Measurements from ENCODE around the gene FAM24B.
"Not testable (repeated sequence)": the region's sequence is repeated elsewhere in the genome, so short reads cannot be mapped to it uniquely, and the experiment has no call there.

Gene FAM24B

GRCh38 chr10:122858042-122858441 is 21.3 kb downstream of the FAM24B start:
- not testable (repeated sequence) for DNase-seq

DNA sequence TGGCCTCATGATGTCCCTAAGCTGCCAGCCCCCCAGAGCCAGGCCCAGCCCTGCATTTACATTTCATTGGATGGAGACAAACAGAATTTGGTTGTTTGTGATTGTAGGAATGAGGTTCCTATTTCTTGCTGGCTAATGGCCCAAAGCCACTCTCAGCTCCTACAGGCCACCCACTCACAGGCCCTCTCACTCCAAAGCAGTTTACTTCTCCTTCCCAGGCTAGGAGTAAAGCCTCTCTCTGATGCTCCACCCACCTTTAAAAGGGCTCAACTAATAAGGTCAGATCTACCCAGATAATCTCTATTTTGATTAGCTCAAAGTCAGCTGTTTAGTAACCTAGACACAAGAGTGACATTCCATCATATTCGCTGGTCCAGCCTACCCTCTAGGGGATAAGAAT is 22.5 kb downstream of the FAM24B start:
- DNase-seq, result no peak

GRCh38 chr10:122855745-122856144 is 23.6 kb downstream of the FAM24B start:
- no peak for DNase-seq

DNA sequence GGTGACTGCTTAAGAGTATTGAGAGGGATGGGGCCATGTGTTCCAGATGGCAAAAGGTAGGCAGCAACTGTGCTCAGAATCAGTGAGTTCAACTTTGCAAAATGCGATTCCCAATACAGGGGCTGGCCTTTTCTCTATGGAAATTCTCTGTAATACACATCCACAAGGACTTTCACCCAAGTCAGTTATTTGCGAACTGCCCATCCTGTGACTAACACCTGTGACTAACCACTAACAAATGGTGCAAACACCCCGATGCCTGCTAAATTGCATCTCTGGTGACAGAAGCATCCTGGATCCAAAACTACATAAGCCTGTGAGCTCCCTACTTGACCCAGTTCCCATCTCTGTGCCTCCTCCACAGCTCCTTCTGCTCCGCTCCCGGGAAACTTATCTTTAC is 24.7 kb downstream of the FAM24B start:
- no peak for DNase-seq

DNA sequence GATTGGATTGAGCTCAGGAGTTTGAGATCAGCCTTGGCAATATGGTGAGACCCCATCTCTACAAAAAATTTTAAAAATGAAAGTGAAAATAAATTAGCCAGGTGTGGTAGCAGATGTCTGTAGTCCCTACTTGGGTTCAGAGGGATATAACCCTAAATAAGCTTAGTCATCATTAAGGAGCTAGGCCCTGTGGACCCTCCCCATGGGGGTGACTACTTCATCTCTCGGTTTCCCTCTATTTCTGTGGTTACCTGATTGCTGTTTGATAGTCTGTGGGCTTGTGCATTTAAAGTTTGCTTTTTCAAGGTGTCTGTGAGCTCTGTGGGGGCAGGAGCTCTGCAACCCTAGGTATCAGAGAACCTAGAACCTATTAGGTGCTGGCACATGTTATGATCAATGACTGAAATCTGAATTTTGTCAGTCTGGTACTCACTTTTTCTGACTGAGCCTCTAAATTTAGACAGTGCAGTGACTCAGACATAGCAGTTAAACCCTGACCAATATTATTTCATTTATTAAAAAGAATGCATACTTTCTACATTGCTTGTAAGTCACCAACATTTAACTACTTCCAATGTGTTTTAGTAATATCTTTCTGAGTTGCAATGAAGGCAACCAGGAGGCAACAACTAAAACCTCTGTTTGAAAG is 25.6 kb downstream of the FAM24B start:
- DNase-seq, result no peak

DNA sequence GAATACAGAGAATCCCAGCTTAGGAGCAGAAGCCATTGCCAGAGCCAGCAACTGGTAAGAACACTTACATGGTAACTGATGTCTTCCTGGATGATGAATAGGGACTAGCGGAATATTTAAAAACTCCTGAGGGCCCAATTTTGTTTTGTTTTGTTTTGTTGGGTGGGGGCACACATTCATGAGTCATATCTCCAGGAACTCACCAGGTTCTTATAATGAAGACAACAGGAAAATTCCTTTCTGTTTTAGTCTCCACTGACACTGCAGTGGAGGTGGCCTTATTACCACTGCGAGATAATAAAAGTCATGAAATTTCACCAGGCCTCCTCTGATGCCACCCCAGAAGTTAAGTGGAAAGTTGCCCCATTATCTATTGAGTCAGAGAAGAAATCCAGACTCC is 27.1 kb downstream of the FAM24B start:
- no peak for DNase-seq

DNA sequence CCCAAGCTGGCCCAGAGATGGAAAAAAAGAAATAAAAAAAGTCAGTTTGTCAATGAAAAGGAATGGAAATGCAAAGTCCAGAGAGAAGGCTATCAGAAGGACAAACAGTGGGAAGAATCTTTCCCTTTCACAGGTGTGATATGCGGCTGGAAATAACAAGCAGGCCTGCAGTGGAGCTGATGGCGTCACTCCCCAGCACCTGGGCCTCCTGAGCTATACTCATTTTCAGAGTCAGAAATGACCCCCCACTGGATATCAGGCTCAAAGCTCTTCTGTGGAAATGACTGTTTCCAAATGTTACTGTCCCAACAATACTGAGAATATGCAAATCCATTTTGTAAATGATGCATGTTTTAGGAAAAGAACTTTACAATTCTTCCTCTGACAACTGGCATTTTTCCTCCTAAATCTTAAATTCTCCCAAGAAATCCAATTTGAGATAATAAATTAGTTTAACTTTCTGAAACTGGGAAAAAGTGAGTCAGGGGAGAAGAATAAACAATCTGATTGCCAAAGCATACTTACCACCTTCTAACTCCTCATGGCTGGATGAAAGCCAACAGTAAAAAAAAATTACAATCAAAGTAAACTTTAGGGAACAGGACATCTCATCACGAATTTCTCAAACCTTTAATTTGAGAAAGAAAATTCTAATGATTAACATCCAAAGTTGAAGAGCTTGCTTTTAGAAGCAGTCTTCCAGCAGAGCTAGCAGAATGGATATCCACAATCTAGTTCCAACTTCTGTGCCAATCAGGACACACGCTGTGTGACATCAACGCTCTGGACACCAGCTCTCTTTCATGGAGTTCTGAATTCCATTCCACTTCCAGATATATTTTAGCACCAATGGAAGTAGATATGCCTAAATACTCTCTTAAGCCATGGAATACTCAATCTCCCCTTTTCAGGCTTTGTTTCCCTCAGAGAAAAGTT is 28.4 kb downstream of the FAM24B start:
- DNase-seq, result no peak

DNA sequence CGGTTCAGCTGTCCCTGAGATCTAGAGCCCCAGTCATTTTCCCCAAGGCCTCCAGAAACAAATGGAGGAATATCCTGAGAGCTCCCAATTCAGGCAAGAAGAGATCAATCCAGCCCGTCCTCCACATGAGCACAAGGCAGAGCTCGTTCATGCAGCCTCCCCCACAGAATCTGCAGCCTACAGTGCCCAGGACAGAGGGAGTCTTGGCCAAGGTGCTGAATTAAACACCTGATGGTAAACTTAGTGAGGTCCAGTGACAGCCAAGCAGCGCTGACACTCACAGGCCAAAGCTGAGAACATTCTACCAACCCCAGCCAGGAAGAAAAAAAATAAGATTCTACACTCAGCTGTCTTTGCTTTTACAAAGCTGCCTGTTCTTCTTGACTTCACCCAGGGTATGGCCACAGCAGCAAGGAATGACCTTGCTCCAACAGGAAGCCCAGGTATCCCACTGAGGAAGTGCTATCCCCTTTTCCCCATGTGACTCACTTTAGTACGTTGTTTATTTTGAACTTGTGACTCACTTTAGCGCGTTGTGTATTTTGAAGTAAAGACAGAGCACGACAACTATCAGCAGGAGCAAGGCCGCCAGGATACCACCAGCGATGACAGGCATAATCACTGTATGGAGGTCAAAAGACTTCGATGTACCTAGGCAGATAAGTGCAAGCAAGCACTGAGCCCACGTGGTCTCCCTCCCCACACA is 29.3 kb downstream of the FAM24B start:
- DNase-seq, result no peak

- DNase-seq, result no peak
These were observed 30.3 kb downstream of the FAM24B start for GRCh38 chr10:122849090-122849489.

DNA sequence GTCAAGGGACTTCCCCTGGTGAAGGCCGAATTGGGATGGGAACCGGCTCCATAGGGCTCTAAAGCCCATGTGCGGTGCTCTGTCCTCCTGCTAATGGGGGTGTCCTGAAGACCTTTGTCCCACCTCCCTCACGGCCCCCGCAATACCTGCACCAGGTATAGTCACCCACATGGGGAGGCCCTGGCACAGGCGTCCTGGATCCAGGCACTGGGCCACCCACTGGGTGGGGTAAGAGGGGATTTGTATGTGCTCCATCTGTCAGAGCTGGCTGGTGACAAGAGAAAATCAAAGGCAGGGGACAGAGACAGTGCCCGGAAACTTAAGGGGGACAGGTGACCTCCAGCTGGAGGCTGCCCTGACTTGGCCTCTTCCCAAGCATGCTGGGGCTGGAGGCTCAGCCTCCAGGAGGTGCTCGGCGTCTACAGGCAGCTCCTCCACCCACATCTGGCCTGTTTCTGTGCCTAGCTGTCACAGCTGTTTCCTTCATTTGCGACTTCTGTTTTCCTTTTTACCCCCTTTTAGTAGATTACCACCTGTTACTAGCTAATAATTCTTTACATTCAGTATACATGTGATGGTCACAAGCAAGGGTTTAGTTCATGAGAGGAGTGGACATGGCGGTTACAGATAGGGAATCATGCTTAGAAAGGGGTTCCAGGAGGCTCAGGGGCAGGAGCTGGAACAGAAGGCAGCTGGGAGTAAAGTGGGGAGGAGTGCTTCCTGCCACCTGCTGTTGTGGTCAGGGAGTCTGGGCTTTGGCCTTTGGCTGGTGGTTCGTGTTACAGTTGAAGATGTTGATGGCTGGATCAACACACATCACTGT is 31.4 kb downstream of the FAM24B start:
- peak; percentile 65 for DNase-seq

- no peak for DNase-seq
These were observed 33.5 kb downstream of the FAM24B start, which contains the start of gene CUZD1 for GRCh38 chr10:122845783-122846332. CUZD1 (minus strand) TSS chr10:122845857; CDS start chr10:122845843, 14 bp downstream.

DNA sequence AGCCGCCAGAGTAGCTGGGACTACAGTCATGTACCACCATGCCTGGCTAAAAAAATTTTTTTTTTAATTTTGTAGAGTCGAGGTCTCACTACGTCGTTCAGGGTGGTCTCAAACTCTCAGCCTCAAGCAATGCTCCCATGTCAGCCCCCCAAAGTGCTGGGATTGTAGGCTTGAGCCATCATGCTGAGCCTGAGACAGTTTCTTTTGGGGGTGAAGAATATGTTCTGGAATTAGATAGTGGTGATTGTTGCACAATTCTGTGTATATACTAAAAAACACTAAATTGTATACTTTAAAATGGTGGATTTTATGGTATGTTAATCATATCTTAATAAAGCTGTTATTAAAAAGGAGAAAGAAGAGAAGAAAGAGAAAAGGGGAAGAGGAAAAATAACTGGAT is 35.2 kb downstream of the FAM24B start:
- DNase-seq, result no peak

GRCh38 chr10:122841569-122841968 is 37.8 kb downstream of the FAM24B start:
- no peak for DNase-seq

GRCh38 chr10:122839505-122839904 is 39.9 kb downstream of the FAM24B start:
- DNase-seq, result no peak

- no peak for DNase-seq
These were observed 40.5 kb downstream of the FAM24B start for GRCh38 chr10:122838880-122839279.

GRCh38 chr10:122835908-122836307 is 43.5 kb downstream of the FAM24B start:
- no peak for DNase-seq

- no peak for DNase-seq
These were observed 48.4 kb downstream of the FAM24B start for GRCh38 chr10:122830965-122831353.

DNA sequence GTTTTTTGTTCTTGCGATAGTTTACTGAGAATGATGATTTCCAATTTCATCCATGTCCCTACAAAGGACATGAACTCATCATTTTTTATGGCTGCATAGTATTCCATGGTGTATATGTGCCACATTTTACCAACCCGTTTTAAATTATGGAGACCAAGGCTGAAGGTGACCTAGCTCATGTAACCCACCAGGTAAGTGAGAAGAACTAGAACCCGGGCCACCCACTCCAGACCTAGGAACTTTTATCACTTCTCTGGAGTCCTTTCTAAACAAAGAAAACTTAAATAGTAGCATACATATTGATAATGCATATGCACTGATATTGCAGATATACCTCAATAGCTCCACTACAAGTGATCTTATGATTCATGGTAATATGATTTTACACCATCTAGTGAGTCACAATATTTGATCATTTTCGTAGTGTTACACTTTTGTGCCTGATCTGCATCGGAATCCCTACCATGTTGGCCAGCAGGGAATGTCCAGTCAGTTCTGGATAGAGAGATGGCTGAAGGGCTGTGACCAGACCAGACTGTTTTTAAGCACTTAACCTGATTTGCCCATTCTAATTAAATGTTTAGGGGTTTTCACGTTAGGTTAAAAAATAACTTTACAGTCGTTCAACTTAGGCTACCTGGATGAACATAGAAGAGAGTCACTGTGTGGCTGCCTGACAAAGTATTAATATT is 49.0 kb downstream of the FAM24B start:
- no peak for DNase-seq

DNA sequence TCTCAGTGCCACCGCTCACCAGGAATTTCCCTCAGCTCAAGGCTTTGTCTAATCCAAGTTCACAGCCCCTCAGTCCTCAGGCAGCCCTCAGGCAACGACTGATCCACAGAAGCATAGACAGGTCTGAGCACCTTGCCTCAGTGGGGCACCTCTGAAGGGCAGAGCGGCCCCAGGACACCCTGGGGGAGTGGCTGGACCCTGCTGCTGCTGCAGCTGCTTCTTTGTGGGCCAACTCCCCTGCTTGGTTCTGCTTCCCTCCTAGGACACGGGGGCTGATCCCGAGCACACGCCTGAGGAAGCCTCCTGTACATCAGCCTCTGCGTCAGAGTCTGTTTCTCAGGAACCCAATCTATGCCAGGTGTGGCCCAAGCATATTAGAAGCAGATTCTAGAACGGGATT is 49.9 kb downstream of the FAM24B start:
- no peak for DNase-seq

DNA sequence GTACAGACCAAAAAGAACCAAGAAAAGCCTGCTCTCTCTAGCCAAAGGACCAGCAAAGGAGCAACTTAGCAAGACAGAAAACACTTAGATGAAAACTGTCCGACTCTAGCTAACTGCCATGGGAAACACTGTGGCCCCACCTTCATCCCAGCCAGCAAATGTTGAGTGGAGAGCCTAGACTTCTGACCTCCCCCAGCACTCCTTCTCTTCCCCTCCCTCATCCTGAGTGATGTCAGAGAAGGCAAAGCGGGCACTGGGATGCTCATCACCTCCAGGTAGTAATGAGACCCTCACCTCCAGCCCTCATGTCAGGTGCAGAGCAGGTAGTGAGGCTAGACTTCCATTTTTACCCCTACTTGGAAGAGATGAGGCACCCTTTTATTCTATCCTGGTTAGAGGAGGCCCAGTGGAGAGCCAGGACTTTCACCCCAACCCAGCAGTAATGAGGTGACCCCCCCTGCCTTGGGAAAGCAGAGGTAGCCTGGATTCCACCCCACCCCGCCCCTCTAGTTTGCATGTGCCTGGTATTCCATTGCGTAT is 50.6 kb downstream of the FAM24B start:
- no peak for DNase-seq

- no peak for DNase-seq
These were observed 52.1 kb downstream of the FAM24B start for GRCh38 chr10:122827302-122827701.
